Pancreas (tissue), 10 donors: ENCODE results near the gene CSF1. TPM values are rescaled to one million over a fixed set of nuclear protein-coding genes. Genes with fewer than 3 reads are reported as not detected.
"Not testable (repeated sequence)": the region's sequence is repeated elsewhere in the genome, so short reads cannot be mapped to it uniquely, and the experiment has no call there.

Experiments used
- ATAC-seq, 4 donors: fragments of 200-7000 bp; cut with Tn5 transposase; one replicate each; pipeline versions ENCODE4 v1.8.0 to v1.9.1; 2020; ENCODE audit warnings: mild to moderate bottlenecking in 4 of 4, moderate library complexity in 4 of 4
- DNase-seq, 6 donors: peaks; one replicate each; pipeline ENCODE4 v3.0.0-alpha.2; 2020
- FAIRE-seq: peaks from 2 replicates; lab custom pipeline; 2012; peaks lifted over from hg19 to GRCh38; lab: Jason Lieb, UNC
- H3K27ac ChIP-seq, 4 donors: fragments of 200-600 bp; sonication (generic); 1 replicate in 3 of 4; 2 replicates in 1 of 4; pipeline versions ENCODE4 v1.5.0 to v1.8.0; 2020
- H3K27me3 ChIP-seq, 4 donors: fragments of 200-600 bp; one replicate each; pipeline ENCODE4 v1.8.0; 2021
- H3K36me3 ChIP-seq, 3 donors: fragments of 200-600 bp; sonication (generic) in 1 of 3; one replicate each; pipeline versions ENCODE4 v1.5.0 to v1.8.0; 2020 to 2021
- H3K4me1 ChIP-seq, 3 donors: fragments of 200-600 bp; one replicate each; pipeline ENCODE4 v1.8.0; 2021
- H3K4me3 ChIP-seq, 4 donors: fragments of 200-600 bp; sonication (generic) in 2 of 4; one replicate each; pipeline versions ENCODE4 v1.5.0 to v1.8.0; 2020 to 2021
- H3K9me3 ChIP-seq, 4 donors: fragments of 200-600 bp; one replicate each; pipeline ENCODE4 v1.8.0; 2021
- CTCF ChIP-seq, 4 donors: fragments of 200-600 bp; sonication (generic) in 3 of 4; IDR thresholded peaks; one replicate each; pipeline versions ENCODE4 v1.5.0 to v1.8.0; 2021; ENCODE audit warnings: antibody characterized with exemption in 4 of 4
- WGBS, 2 donors: extraction: QIAGEN DNeasy Blood & Tissue Kit; methylation state at CpG; one replicate each; pipeline ENCODE4 v1.1.7; 2013; 5-methylcytosine and 5-hydroxymethylcytosine counted together
- intact Hi-C, 3 donors: fragments of 100-400 bp; cut with DNase I; formaldehyde crosslinking; loops; one replicate each; pipeline versions ENCODE4 v1.11.1 to v1.14.2; 2022
- polyA plus RNA-seq, 2 donors: library from polyadenylated mRNA; stranded (reverse); fragments of 200-250 nt; gene quantifications; one replicate each; pipeline ENCODE4 v1.2.3, GENCODE V29; 2013
- total RNA-seq, 6 donors: library from RNA; stranded (reverse); fragmentation: NEBNext Ultra II Directional in 4 of 6; extraction: Animal tissue kit (Norgen Biotek cat#: 25700) in 4 of 6; gene quantifications; one replicate each; pipeline versions ENCODE4 v1.2.1 to v1.2.4, GENCODE V29; 2021 to 2023
- donor health status: healthy with polysubstance abuse.
- donor health status: DM: no; HTN: no; CAD: no; lungs with moderate emphysema.
- donor health status: DM: no; HTN: no; CAD: no.
- donor health status: control.
- donor health status: control.
- donor health status: Bipolar disorder and iron deficiency.
- donor health status: DM: yes; HTN: yes; CAD: no.
- donor health status: DM: no; HTN: no; CAD: no.
- donor health status: DM: no; HTN: no; CAD: no.
- donor health status: DM: yes; HTN: yes; CAD: no.

Gene CSF1
- total and polyA plus RNA-seq, 8 donors: 6.7 to 38.3 (median 15.6) TPM

DNA sequence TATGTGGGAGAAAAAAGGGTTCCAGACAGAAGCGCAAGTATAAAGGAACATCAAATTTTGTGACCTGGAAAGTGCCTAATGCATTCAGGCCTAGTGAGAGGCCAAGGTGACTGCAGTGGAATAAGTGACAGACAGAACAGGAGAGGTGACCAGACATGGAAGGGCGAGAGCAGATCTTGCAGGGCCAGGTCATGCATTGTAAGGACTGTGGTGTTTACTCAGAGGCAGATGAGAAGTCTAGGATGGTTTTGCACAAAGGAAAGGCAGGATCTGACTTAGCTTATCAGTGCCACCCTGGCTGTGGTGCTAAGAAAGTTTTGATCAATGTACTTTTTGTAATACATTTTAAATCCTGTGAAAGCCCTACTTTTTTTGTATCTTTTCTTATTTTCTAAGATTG, 39.9 kb downstream of the CSF1 start:
- DNase-seq (no peak), ATAC-seq (no peak), FAIRE-seq (no peak)
- intact Hi-C loops: no loop called here
- H3K4me1 ChIP-seq: peaks cover 6 to 26% (median 17%) of the 10 kb centered on the region in 3 donors
- no peak overlapping the region for H3K27ac ChIP-seq
- H3K27me3 ChIP-seq: no peaks in the 10 kb centered on the region
- WGBS, 2 donors: 93 to 97% methylated on average over 2 of the region's 2 CpGs
- no peak overlapping the region for H3K4me3 ChIP-seq
- TF ChIP-seq CTCF (IDR thresholded peaks at IDR 0.05): no peak
- H3K36me3 ChIP-seq: no peaks in the 10 kb centered on the region
- no peaks in the 10 kb centered on the region for H3K9me3 ChIP-seq

DNA sequence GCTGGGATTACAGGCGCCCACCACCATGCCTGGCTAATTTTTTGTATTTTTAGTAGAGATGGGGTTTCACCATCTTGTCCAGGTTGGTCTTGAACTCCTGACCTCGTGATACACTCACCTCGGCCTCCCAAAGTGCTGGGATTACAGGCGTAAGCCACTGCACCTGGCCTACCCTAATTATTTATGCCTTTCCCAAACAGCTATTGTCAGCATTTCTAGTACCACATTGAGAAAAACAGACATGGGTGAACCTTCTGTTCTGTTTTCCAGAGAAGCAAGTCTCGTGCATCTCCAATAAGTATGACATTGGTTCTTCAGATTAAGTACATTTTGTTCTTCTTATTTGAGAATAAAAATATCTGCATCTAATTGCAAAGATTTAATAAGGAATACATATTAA, 40.9 kb downstream of the CSF1 start:
- H3K27ac ChIP-seq, FAIRE-seq, DNase-seq, intact Hi-C loops, H3K27me3 ChIP-seq, ATAC-seq, H3K36me3 ChIP-seq, H3K4me3 ChIP-seq, H3K9me3 ChIP-seq: not testable (repeated sequence)
- peaks cover 6 to 22% (median 17%) of the 10 kb centered on the region in 3 donors for H3K4me1 ChIP-seq
- 90 to 97% methylated on average over 5 of the region's 5 CpGs for WGBS, 2 donors

DNA sequence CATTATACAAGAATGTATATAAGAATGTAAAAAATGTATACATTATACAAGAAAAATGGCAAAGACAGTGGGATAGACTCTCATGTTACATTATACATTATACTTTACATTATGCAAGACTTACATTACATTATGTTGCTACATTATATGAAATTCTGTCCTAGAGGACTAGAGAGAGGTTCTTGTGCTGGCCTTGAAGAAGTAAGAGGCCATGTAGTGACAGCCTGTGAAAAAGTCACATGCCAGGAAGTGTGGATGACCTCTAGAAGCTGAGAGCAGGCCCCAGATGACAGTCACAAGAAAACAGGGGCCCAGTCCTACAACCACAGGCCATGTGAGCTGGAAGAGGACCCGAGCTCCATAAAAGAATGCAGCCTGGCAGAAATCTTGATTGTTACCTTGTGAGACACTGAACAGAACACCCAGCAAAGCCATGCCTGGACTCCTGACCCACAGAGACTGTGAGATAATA, 43.4 kb downstream of the CSF1 start:
- H3K4me3 ChIP-seq: no peak overlapping the region
- 38 to 46% methylated on average over 1 of the region's 1 CpG for WGBS, 2 donors
- H3K27me3 ChIP-seq: no peaks in the 10 kb centered on the region
- H3K4me1 ChIP-seq: peaks cover 0 to under 1% (median 0%) of the 10 kb centered on the region in 3 donors
- DNase-seq (no peak), FAIRE-seq (no peak), ATAC-seq (peak in 1 of 4 donors; percentile 32)
- H3K36me3 ChIP-seq: no peaks in the 10 kb centered on the region
- no peaks in the 10 kb centered on the region for H3K9me3 ChIP-seq
- intact Hi-C loops: no loop called here
- TF ChIP-seq CTCF (IDR thresholded peaks at IDR 0.05): no peak
- H3K27ac ChIP-seq: no peak overlapping the region

DNA sequence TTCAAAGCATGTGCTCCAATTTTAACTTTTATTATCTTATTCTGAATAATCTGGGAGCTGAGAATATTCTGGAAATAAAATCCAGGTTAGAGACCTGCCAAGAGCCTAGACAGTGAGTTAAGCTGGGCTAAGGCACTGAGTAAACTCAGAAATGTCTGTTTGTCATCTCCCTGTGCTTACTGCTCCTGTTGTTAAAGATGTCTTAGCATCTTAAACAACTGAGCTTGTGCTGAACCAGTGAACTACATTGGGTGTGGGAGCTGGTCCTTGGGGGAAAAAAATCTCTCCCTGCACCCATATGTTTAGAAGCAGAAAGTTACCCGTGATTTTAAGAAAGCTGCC, 49.0 kb downstream of the CSF1 start:
- ATAC-seq (peak in 1 of 4 donors; percentile 16), DNase-seq (no peak), FAIRE-seq (no peak)
- no peaks in the 10 kb centered on the region for H3K36me3 ChIP-seq
- intact Hi-C loops: no loop called here
- H3K4me3 ChIP-seq: no peak overlapping the region
- H3K27ac ChIP-seq: peak overlapping the region in 2 of 4 donors; percentile 13 to 42
- peaks cover 0 to 24% (median 0%) of the 10 kb centered on the region in 3 donors for H3K4me1 ChIP-seq
- no peaks in the 10 kb centered on the region for H3K9me3 ChIP-seq
- WGBS, 2 donors: 47 to 56% methylated on average over 1 of the region's 1 CpG
- H3K27me3 ChIP-seq: no peaks in the 10 kb centered on the region
- TF ChIP-seq CTCF (IDR thresholded peaks at IDR 0.05): no peak

GRCh38 chr1:109959974-109960744, 49.5 kb downstream of the CSF1 start:
- DNase-seq (no peak), ATAC-seq (peak in 3 of 4 donors; percentile 63 to 77 (median 73)), FAIRE-seq (no peak)
- Histone ChIP-seq H3K4me1 (peaks cover 0 to 24% (median 0%) of the 10 kb centered on the region in 3 donors), H3K4me3 (no peak overlapping the region), H3K9me3 (no peaks in the 10 kb centered on the region), H3K27ac (peak overlapping the region in 2 of 4 donors; percentile 22 to 42), H3K27me3 (no peaks in the 10 kb centered on the region), H3K36me3 (no peaks in the 10 kb centered on the region)
- 54 to 55% methylated on average over 7 of the region's 7 CpGs for WGBS, 2 donors
- intact Hi-C loops: no loop called here
- no peak for TF ChIP-seq CTCF (IDR thresholded peaks at IDR 0.05)
